Measurements from ENCODE around the gene GTPBP3. TPM values are rescaled to one million over a fixed set of nuclear protein-coding genes. Genes with fewer than 3 reads are reported as not detected.

Gene GTPBP3
- total RNA-seq, 2 experiments from 2014 or later, result 83.2 to 113 TPM

- H3K4me1 ChIP-seq (ENCODE audit: insufficient read depth, low read length, poor library complexity, severe bottlenecking), result peaks cover 43% of the 10 kb centered on the region
- peak overlapping the region; percentile 19 for H3K4me3 ChIP-seq (ENCODE audit: low read depth, low read length, poor library complexity, severe bottlenecking)
- 0 out of 2 replicates have a peak, but pooled peaks cover under 1% of the 10 kb centered on the region for H4K20me1 ChIP-seq (ENCODE audit: insufficient read depth, low read length)
- no TSS peak for BruUV-seq (replicated peaks)
- H3K9me3 ChIP-seq (ENCODE audit: low read length), result no peaks in the 10 kb centered on the region
- DNase-seq (ENCODE audit: low spot score), result no peak
- H3K27ac ChIP-seq (ENCODE audit: low read depth, low read length, poor library complexity, severe bottlenecking), result peak overlapping the region; percentile 90
- H3K36me3 ChIP-seq (ENCODE audit: insufficient read depth, low read length), result 0 out of 2 replicates have a peak, but pooled peaks cover 5% of the 10 kb centered on the region
- POLR2A ChIA-PET, result interaction anchor here (0.8 to 1.1 kb wide), 3 partner anchors 28 to 100 kb away, joined by 4 to 8 read pairs (median 6); partner anchors contain the start of gene BST2
- peak overlapping the region; percentile 54 for H3K4me2 ChIP-seq (ENCODE audit: low read length)
- TF ChIP-seq, protein P1, sequence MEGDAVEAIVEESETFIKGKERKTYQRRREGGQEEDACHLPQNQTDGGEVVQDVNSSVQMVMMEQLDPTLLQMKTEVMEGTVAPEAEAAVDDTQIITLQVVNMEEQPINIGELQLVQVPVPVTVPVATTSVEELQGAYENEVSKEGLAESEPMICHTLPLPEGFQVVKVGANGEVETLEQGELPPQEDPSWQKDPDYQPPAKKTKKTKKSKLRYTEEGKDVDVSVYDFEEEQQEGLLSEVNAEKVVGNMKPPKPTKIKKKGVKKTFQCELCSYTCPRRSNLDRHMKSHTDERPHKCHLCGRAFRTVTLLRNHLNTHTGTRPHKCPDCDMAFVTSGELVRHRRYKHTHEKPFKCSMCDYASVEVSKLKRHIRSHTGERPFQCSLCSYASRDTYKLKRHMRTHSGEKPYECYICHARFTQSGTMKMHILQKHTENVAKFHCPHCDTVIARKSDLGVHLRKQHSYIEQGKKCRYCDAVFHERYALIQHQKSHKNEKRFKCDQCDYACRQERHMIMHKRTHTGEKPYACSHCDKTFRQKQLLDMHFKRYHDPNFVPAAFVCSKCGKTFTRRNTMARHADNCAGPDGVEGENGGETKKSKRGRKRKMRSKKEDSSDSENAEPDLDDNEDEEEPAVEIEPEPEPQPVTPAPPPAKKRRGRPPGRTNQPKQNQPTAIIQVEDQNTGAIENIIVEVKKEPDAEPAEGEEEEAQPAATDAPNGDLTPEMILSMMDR (conservative IDR thresholded peaks at IDR 0.05; ENCODE audit: low read length), result no peak
- no peak for TF ChIP-seq EZH2phosphoT487 (IDR thresholded peaks at IDR 0.05; ENCODE audit: borderline replicate concordance, low read depth, low read length)
- intact Hi-C loops (cut with micrococcal nuclease; ENCODE audit: unreplicated experiment), result loop anchor here (1.0 to 5.0 kb wide), 2 partner anchors 13 to 447 kb away; partner anchors contain the start of gene FCHO1
- no peaks in the 10 kb centered on the region for H3K9me2 ChIP-seq (ENCODE audit: insufficient read depth, low read length)
- CTCF ChIA-PET (ENCODE audit: unreplicated experiment), result interaction anchor here (0.6 to 1.2 kb wide), 6 partner anchors 11 to 1127 kb away, joined by 3 to 4 read pairs (median 3); partner anchors contain the start of gene USHBP1
- peaks cover 16% of the 10 kb centered on the region for H3K79me2 ChIP-seq (ENCODE audit: insufficient read depth, low read depth, low read length)
- H2AFZ ChIP-seq (ENCODE audit: low read length), result peak overlapping the region; percentile 4; the same call in 1 of the 2 replicates
Measured at GRCh38 chr19:17305216-17305516, 32.2 kb upstream of the GTPBP3 start.

DNA sequence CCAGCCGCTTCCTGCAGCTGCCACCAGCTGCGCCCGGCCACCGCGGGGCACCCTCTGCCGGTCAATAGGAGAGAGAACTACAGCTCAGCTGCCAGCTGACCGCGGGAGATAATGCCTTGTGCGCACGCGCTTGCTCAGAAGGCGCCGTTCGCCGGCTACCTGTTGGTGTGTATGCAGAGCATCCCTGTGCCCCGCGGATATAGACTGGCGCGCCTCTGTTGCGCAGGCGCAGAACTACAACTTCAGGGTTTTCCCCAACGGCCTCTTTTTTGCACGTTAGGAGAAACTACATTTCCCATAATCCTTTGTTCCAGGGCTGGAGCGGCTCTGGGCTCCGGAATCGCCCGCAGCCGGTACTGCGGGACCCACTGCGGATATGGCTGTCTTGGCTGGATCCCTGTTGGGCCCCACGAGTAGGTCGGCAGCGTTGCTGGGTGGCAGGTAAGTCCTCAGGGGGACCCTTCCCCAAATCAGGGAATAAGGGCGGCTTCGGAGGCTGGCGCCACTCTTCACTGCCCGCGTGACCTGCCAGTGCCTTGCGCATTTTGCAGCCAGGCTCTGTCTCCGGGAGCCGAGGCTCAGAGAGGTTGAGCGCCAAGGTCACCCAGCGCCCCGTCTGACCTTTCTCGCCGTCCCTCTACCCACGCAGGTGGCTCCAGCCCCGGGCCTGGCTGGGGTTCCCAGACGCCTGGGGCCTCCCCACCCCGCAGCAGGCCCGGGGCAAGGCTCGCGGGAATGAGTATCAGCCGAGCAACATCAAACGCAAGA lies 31.7 kb upstream of the GTPBP3 start, which contains the start of gene MRPL34:
MRPL34 (plus strand) TSS at position 356 of the 768 bp plus-strand sequence; CDS start at position 377, 21 bp downstream.
- Histone ChIP-seq H3K4me1 (ENCODE audit: insufficient read depth, low read length, poor library complexity, severe bottlenecking) (peaks cover 49% of the 10 kb centered on the region), H2AFZ (ENCODE audit: low read length) (peak within 1 kb of the TSS; percentile 50), H3K79me2 (ENCODE audit: insufficient read depth, low read depth, low read length) (peaks cover 21% of the 10 kb centered on the region), H3K9me2 (ENCODE audit: insufficient read depth, low read length) (no peaks in the 10 kb centered on the region), H4K20me1 (ENCODE audit: insufficient read depth, low read length) (0 out of 2 replicates have a peak, but pooled peaks cover 5% of the 10 kb centered on the region), H3K4me2 (ENCODE audit: low read length) (peak within 1 kb of the TSS; percentile 76), H3K36me3 (ENCODE audit: insufficient read depth, low read length) (0 out of 2 replicates have a peak, but pooled peaks cover 5% of the 10 kb centered on the region), H3K9me3 (ENCODE audit: low read length) (no peaks in the 10 kb centered on the region), H3K4me3 (ENCODE audit: low read depth, low read length, poor library complexity, severe bottlenecking) (peak within 1 kb of the TSS; percentile 89), H3K27ac (ENCODE audit: low read depth, low read length, poor library complexity, severe bottlenecking) (peak within 1 kb of the TSS; percentile 90)
- no TSS peak for BruUV-seq (replicated peaks)
- peak; percentile 100 for DNase-seq (ENCODE audit: low spot score)
- ChIA-PET CTCF (ENCODE audit: unreplicated experiment) (interaction anchor here (0.6 to 1.2 kb wide), 6 partner anchors 12 to 1127 kb away, joined by 3 to 4 read pairs (median 3); partner anchors contain the start of gene USHBP1), POLR2A (interaction anchor here (0.6 to 1.1 kb wide), 7 partner anchors 13 to 113 kb away, joined by 3 to 8 read pairs (median 5); partner anchors contain the start of gene BST2)
- intact Hi-C loops (cut with micrococcal nuclease; ENCODE audit: unreplicated experiment), result loop anchor here (1.0 to 5.0 kb wide), 2 partner anchors 13 to 447 kb away; partner anchors contain the start of gene FCHO1
- TF ChIP-seq, protein P1 (conservative IDR thresholded peaks at IDR 0.05; ENCODE audit: low read length), result peak; percentile 84
- no peak for TF ChIP-seq EZH2phosphoT487 (IDR thresholded peaks at IDR 0.05; ENCODE audit: borderline replicate concordance, low read depth, low read length)
